Stimulated activated CD4-positive, alpha-beta T cell treated with anti-CD3 and anti-CD28 coated beads, Interleukin-15, amount 100 ng/mL, for 48 hours (primary cell): ENCODE measurements around the gene PDE3B.
"Not testable (repeated sequence)": the region's sequence is repeated elsewhere in the genome, so short reads cannot be mapped to it uniquely, and the experiment has no call there.

Experiments used
- DNase-seq, 2 donors: peaks; one replicate each; pipeline ENCODE4 v3.0.0-alpha.2; 2020; ENCODE audit warnings: low read depth in 2 of 2

PDE3B gene

GRCh38 chr11:14643697-14644225, at the start of gene PDE3B:
Gene PDE3B (plus strand): TSS chr11:14643804. CDS start chr11:14644076, 272 bp downstream.
- peak; percentile 63 to 76 for DNase-seq

- not testable (repeated sequence) for DNase-seq
Observed at GRCh38 chr11:14595261-14595660, 48.3 kb upstream of the PDE3B start.

GRCh38 chr11:14607713-14608112, 35.9 kb upstream of the PDE3B start:
- no peak for DNase-seq

GRCh38 chr11:14609902-14610301, 33.7 kb upstream of the PDE3B start:
- no peak for DNase-seq

GRCh38 chr11:14611939-14612338, 31.7 kb upstream of the PDE3B start:
- DNase-seq: no peak

- no peak for DNase-seq
Observed at GRCh38 chr11:14612694-14613093, 30.9 kb upstream of the PDE3B start.

GRCh38 chr11:14614091-14614622, 29.4 kb upstream of the PDE3B start:
- no peak for DNase-seq

GRCh38 chr11:14617241-14618027, 26.2 kb upstream of the PDE3B start:
- DNase-seq: no peak

- DNase-seq: no peak
Observed at GRCh38 chr11:14618060-14618459, 25.5 kb upstream of the PDE3B start.

- DNase-seq: no peak
Observed at GRCh38 chr11:14619603-14620531, 23.7 kb upstream of the PDE3B start.

- no peak for DNase-seq
Observed at GRCh38 chr11:14622223-14622954, 21.2 kb upstream of the PDE3B start.

- DNase-seq: no peak
Observed at GRCh38 chr11:14623036-14623435, 20.6 kb upstream of the PDE3B start.

GRCh38 chr11:14625586-14626205, 17.9 kb upstream of the PDE3B start:
- DNase-seq: no peak

- no peak for DNase-seq
Observed at GRCh38 chr11:14626650-14627049, 17.0 kb upstream of the PDE3B start.

GRCh38 chr11:14633506-14634224, 9.9 kb upstream of the PDE3B start:
- not testable (repeated sequence) for DNase-seq

- DNase-seq: no peak
Observed at GRCh38 chr11:14634813-14635212, 8.8 kb upstream of the PDE3B start.

GRCh38 chr11:14635546-14635945, 8.1 kb upstream of the PDE3B start:
- no peak for DNase-seq

- no peak for DNase-seq
Observed at GRCh38 chr11:14636119-14636518, 7.5 kb upstream of the PDE3B start.

- no peak for DNase-seq
Observed at GRCh38 chr11:14637868-14638409, 5.7 kb upstream of the PDE3B start.

- no peak for DNase-seq
Observed at GRCh38 chr11:14638561-14638960, 5.0 kb upstream of the PDE3B start.
